Psoas muscle (tissue), 8 donors: ENCODE results near the gene EGFL6. TPM values are rescaled to one million over a fixed set of nuclear protein-coding genes. Genes with fewer than 3 reads are reported as not detected.
"Not testable (repeated sequence)": the region's sequence is repeated elsewhere in the genome, so short reads cannot be mapped to it uniquely, and the experiment has no call there.

Experiments
- ATAC-seq, 4 donors: fragments of 200-7000 bp; cut with Tn5 transposase; one replicate each; pipeline ENCODE4 v1.9.1; 2020; ENCODE audit warnings: moderate library complexity in 3 of 4, mild to moderate bottlenecking in 2 of 4
- DNase-seq, 2 donors: peaks; one replicate each; pipeline ENCODE4 v3.0.0-alpha.2; 2020
- H3K27ac ChIP-seq: fragments of 200-600 bp; one replicate; pipeline ENCODE4 v1.8.0; 2022
- H3K27me3 ChIP-seq, 3 donors: fragments of 200-600 bp in 1 of 3; one replicate each; pipeline versions ENCODE4 v1.6.1 to v1.8.0; 2013 to 2022; ENCODE audit warnings: low read length in 2 of 3, mild to moderate bottlenecking in 2 of 3, moderate library complexity in 1 of 3; ENCODE audit not compliant: insufficient read depth in 3 of 3
- H3K36me3 ChIP-seq, 2 donors: fragments of 200-600 bp in 1 of 2; one replicate each; pipeline versions ENCODE4 v1.6.1 to v1.8.0; 2013 to 2022; ENCODE audit warnings: low read depth in 1 of 2, mild to moderate bottlenecking in 1 of 2, moderate library complexity in 1 of 2; ENCODE audit not compliant: insufficient read depth in 1 of 2
- H3K4me1 ChIP-seq: fragments of 200-600 bp; one replicate; pipeline ENCODE4 v1.8.0; 2022
- H3K4me3 ChIP-seq: fragments of 200-600 bp; one replicate; pipeline ENCODE4 v1.8.0; 2022; ENCODE audit warnings: mild to moderate bottlenecking
- H3K9me3 ChIP-seq: fragments of 200-600 bp; one replicate; pipeline ENCODE4 v1.8.0; 2022
- CTCF ChIP-seq: fragments of 200-600 bp; IDR thresholded peaks from one replicate; pipeline ENCODE4 v1.8.0; 2022; ENCODE audit warnings: antibody characterized with exemption
- WGBS, 3 donors: extraction: QIAGEN DNeasy Blood & Tissue Kit; methylation state at CpG; one replicate each; pipeline versions ENCODE4 v1.1.6 to v1.1.7; 2013; 5-methylcytosine and 5-hydroxymethylcytosine counted together
- intact Hi-C, 2 donors: fragments of 100-400 bp; cut with DNase I; formaldehyde crosslinking; loops; one replicate each; pipeline versions ENCODE4 v1.11.0 to v1.14.2; 2022
- polyA plus RNA-seq, 3 donors: library from polyadenylated mRNA; stranded (reverse); fragments of 200-250 nt; gene quantifications; one replicate each; pipeline ENCODE4 v1.2.3, GENCODE V29; 2013
- total RNA-seq, 4 donors: library from RNA; stranded (reverse); fragmentation: NEBNext Ultra II Directional in 2 of 4; extraction: Animal tissue kit (Norgen Biotek cat#: 25700) in 2 of 4; gene quantifications; one replicate each; pipeline versions ENCODE4 v1.2.1 to v1.2.4, GENCODE V29; 2021 to 2023
- donor health status: healthy with polysubstance abuse.
- donor health status: DM: no; HTN: no; CAD: no; lungs with moderate emphysema.
- donor health status: Bipolar disorder and iron deficiency.
- donor health status: healthy.
- donor health status: DM: yes; HTN: yes; CAD: no.
- donor health status: DM: no; HTN: no; CAD: no.
- donor health status: DM: no; HTN: no; CAD: no.
- donor health status: DM: yes; HTN: yes; CAD: no.

EGFL6 gene
- total and polyA plus RNA-seq, 7 donors = 0.17 TPM; not detected in 6

GRCh38 chrX:13647709-13648212, 78.4 kb downstream of the EGFL6 start:
- Histone ChIP-seq H3K9me3 (no peaks in the 10 kb centered on the region), H3K27me3 (peaks cover 0 to 41% (median 0%) of the 10 kb centered on the region in 3 donors), H3K4me3 (no peak overlapping the region), H3K4me1 (no peaks in the 10 kb centered on the region), H3K36me3 (no peaks in the 10 kb centered on the region), H3K27ac (no peak overlapping the region)
- no peak for TF ChIP-seq CTCF
- intact Hi-C loops = loop anchor here in 1 of 2 donors (10.0 kb wide), 1 partner anchor 133 kb away; no protein-coding TSS in a partner anchor
- ATAC-seq (peak; percentile 30 to 76 (median 54)), DNase-seq (peak in 1 of 2 donors; percentile 48)
- 30 to 60% (median 33%) methylated on average over 8 of the region's 8 CpGs for WGBS, 3 donors

DNA sequence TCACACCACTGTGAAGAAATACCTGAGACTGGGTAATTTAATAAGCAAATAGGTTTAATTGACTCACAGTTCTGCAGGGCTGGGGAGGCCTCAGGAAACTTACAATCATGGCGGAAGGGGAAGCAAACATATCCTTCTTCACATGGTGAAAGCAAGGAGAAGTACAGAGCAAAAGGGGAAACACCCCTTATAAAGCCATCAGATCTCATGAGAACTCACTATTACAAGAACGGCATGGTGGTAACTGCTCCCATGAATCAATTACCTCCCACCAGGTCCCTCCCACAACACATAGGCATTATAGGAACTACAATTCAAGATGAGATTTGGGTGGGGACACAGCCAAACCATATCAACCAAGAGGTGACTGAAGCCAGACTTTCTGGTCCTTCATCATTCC, 78.9 kb downstream of the EGFL6 start:
- peaks cover 0 to 35% (median 0%) of the 10 kb centered on the region in 3 donors for H3K27me3 ChIP-seq
- DNase-seq, H3K9me3 ChIP-seq, H3K4me1 ChIP-seq, H3K36me3 ChIP-seq, ATAC-seq, H3K27ac ChIP-seq, H3K4me3 ChIP-seq: not testable (repeated sequence)
- intact Hi-C loops = loop anchor here in 1 of 2 donors (10.0 kb wide), 1 partner anchor 134 kb away; no protein-coding TSS in a partner anchor
- 83 to 90% (median 90%) methylated on average over 2 of the region's 2 CpGs for WGBS, 3 donors

DNA sequence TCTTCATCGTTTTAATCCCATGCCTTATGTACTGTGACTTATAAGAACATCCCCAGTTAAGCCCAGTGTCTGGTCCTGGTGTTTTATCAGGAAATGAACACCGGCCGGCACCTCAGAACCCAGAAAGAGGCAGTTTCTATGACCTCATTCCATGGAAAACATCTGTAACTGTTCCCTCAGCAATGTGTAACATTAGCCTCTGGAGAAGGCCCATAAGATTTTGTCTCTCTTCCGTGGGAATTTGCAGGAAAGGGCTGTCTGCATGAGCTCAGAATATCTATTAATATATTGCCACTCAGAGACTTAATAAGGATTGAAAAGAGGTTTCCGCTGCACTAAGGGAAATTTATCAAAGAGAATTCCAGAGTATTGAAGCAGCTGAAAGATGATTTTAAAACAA, 80.4 kb downstream of the EGFL6 start:
- Histone ChIP-seq H3K36me3 (no peaks in the 10 kb centered on the region), H3K9me3 (no peaks in the 10 kb centered on the region), H3K27ac (no peak overlapping the region), H3K27me3 (peaks cover 0 to 24% (median 0%) of the 10 kb centered on the region in 3 donors), H3K4me3 (no peak overlapping the region), H3K4me1 (peaks cover 6% of the 10 kb centered on the region)
- no peak for TF ChIP-seq CTCF
- 35 to 39% (median 39%) methylated on average over 5 of the region's 5 CpGs for WGBS, 3 donors
- intact Hi-C loops = loop anchor here in 1 of 2 donors (10.0 kb wide), 1 partner anchor 135 kb away; no protein-coding TSS in a partner anchor
- DNase-seq (no peak), ATAC-seq (no peak)

- no peak for ATAC-seq
- WGBS, 3 donors = 93 to 97% (median 93%) methylated on average over 1 of the region's 1 CpG
- peaks cover 0 to 1% of the 10 kb centered on the region in 2 donors for H3K36me3 ChIP-seq
- DNase-seq = no peak
- peaks cover 0 to 22% (median 0%) of the 10 kb centered on the region in 3 donors for H3K27me3 ChIP-seq
- no peak overlapping the region for H3K4me3 ChIP-seq
- peaks cover 6% of the 10 kb centered on the region for H3K4me1 ChIP-seq
- no peak for TF ChIP-seq CTCF
- H3K27ac ChIP-seq = no peak overlapping the region
- H3K9me3 ChIP-seq = no peaks in the 10 kb centered on the region
- intact Hi-C loops = no loop called here
Measured at GRCh38 chrX:13650318-13650717, 80.9 kb downstream of the EGFL6 start.

DNA sequence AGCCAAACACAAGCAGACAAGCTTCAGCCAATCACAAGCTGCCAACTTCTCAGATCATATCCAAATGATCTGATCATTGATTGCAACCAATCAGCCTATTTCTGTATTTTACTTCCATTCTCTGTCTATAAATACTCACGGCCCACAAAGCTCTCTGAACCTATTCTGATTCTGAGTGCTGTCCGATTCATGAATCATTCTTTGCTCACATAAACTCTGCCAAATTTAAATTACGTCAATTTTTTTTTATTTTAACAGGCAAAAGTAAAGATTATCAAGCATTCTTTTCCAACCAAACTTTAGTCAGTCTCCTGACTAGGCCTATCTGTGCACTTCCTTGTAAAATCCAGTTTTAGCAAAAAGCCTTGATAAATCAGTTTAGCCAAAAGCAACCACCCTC, 81.7 kb downstream of the EGFL6 start:
- Histone ChIP-seq H3K4me3 (no peak overlapping the region), H3K9me3 (no peaks in the 10 kb centered on the region), H3K36me3 (peaks cover 0 to 10% of the 10 kb centered on the region in 2 donors), H3K4me1 (peaks cover 6% of the 10 kb centered on the region), H3K27me3 (peaks cover 0 to 14% (median 0%) of the 10 kb centered on the region in 3 donors), H3K27ac (no peak overlapping the region)
- no peak for DNase-seq
- intact Hi-C loops = no loop called here
- TF ChIP-seq CTCF = no peak
- WGBS, 3 donors = 58 to 93% (median 70%) methylated on average over 3 of the region's 3 CpGs
- ATAC-seq = no peak
